ENCODE results near the gene WDR26.
"Not testable (repeated sequence)": the region's sequence is repeated elsewhere in the genome, so short reads cannot be mapped to it uniquely, and the experiment has no call there.

The WDR26 gene

GRCh38 chr1:224433701-224434672 is 610 bp downstream of the WDR26 start:
- no peak for DNase-seq

- no peak for DNase-seq
These were observed 1.4 kb downstream of the WDR26 start for GRCh38 chr1:224433041-224433691.

- no peak for DNase-seq
These were observed 1.9 kb downstream of the WDR26 start for GRCh38 chr1:224432672-224433040.

- DNase-seq, result peak; percentile 75
These were observed 2.5 kb downstream of the WDR26 start for GRCh38 chr1:224432146-224432545.

- DNase-seq, result no peak
These were observed 2.9 kb downstream of the WDR26 start for GRCh38 chr1:224431726-224432125.

GRCh38 chr1:224430511-224431113 is 4.0 kb downstream of the WDR26 start:
- DNase-seq, result peak; percentile 62

- no peak for DNase-seq
These were observed 4.8 kb downstream of the WDR26 start for GRCh38 chr1:224429616-224430326.

GRCh38 chr1:224428713-224429112 is 5.9 kb downstream of the WDR26 start:
- not testable (repeated sequence) for DNase-seq

GRCh38 chr1:224427346-224427745 is 7.3 kb downstream of the WDR26 start:
- DNase-seq, result peak; percentile 79

GRCh38 chr1:224426869-224427268 is 7.7 kb downstream of the WDR26 start:
- DNase-seq, result not testable (repeated sequence)

GRCh38 chr1:224425279-224425884 is 9.2 kb downstream of the WDR26 start:
- no peak for DNase-seq

- no peak for DNase-seq
These were observed 14.5 kb downstream of the WDR26 start for GRCh38 chr1:224420106-224420505.

GRCh38 chr1:224411766-224412165 is 22.8 kb downstream of the WDR26 start:
- DNase-seq, result peak; percentile 24

- no peak for DNase-seq
These were observed 26.4 kb downstream of the WDR26 start for GRCh38 chr1:224408294-224408590.

GRCh38 chr1:224407571-224408293 is 26.9 kb downstream of the WDR26 start:
- DNase-seq, result peak; percentile 39

GRCh38 chr1:224406216-224406615 is 28.4 kb downstream of the WDR26 start:
- peak; percentile 22 for DNase-seq

GRCh38 chr1:224405604-224405970 is 29.0 kb downstream of the WDR26 start:
- no peak for DNase-seq

GRCh38 chr1:224404916-224405603 is 29.5 kb downstream of the WDR26 start:
- peak; percentile 12 for DNase-seq

- DNase-seq, result no peak
These were observed 32.0 kb downstream of the WDR26 start for GRCh38 chr1:224402472-224403036.

- no peak for DNase-seq
These were observed 34.7 kb downstream of the WDR26 start for GRCh38 chr1:224399887-224400286.

- no peak for DNase-seq
These were observed 41.3 kb downstream of the WDR26 start for GRCh38 chr1:224393294-224393693.
